HFF-Myc (cell line): ENCODE measurements around the gene RUFY4.

Source experiments
- DNase-seq: peaks from one replicate; pipeline ENCODE4 v3.0.0-alpha.2; 2011; ENCODE audit warnings: low read depth; ENCODE audit errors: extremely low read depth
- H3K4me3 ChIP-seq: replicated peaks from 2 replicates; pipeline ENCODE4 v1.5.1; 2011; ENCODE audit warnings: low read depth, mild to moderate bottlenecking, control low read depth, low read length
- CTCF ChIP-seq: IDR thresholded peaks from 2 replicates; pipeline ENCODE4 v1.5.1; 2012; ENCODE audit warnings: mild to moderate bottlenecking, low read depth, low read length, control low read depth; ENCODE audit errors: missing control alignments

The RUFY4 gene

DNA sequence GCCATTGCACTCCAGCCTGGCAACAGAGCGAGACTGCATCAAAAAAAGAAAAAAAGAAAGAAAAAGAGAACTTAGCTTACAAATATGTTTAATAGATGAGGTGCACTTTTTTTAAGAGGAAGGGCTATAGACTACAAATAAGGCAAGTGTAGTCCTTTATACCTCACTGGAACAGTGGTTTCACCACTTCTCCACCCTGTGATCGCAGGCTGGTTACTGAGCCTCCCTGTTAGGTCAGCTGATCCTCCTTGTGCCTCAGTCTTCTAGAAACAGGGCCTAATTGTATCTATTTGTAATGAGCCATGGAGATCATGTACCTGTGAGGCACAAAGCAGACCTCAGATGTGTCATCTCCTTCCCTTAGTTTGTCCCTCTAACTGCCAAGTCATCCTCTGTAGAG is 61.3 kb downstream of the RUFY4 start:
- DNase-seq = no peak
- TF ChIP-seq CTCF = no peak

GRCh38 chr2:218130822-218131221 is 61.8 kb downstream of the RUFY4 start:
- H3K4me3 ChIP-seq = no peak overlapping the region
- DNase-seq = no peak
- TF ChIP-seq CTCF = no peak

More for the DNA sequence above, 61.3 kb downstream of the RUFY4 start:
- no peak overlapping the region for H3K4me3 ChIP-seq

GRCh38 chr2:218137514-218137913 is 68.5 kb downstream of the RUFY4 start:
- no peak overlapping the region for H3K4me3 ChIP-seq
- no peak for TF ChIP-seq CTCF
- no peak for DNase-seq

DNA sequence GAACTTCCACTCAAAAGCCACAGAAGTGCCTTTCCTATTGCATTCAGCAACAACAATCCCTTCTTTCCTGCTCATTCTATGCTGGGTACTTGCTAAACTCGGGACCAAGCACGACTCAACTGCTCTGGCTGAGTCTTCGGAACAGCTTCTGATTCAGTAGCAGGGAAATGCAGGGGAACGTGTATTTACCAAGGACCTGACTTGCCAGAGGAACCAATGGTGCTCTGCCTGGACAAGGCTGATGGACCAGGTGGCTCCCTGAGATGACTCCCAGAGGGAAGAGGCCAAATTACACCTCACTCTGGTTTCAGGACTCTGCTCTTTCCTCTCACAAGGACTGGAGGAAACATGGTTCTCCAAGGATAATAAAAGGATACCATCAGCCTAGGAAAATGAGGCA is 69.0 kb downstream of the RUFY4 start:
- no peak for DNase-seq
- no peak overlapping the region for H3K4me3 ChIP-seq
- no peak for TF ChIP-seq CTCF
